Measurements from ENCODE around the gene PDCD4.
"Not testable (repeated sequence)": the region's sequence is repeated elsewhere in the genome, so short reads cannot be mapped to it uniquely, and the experiment has no call there.

PDCD4 gene

DNA sequence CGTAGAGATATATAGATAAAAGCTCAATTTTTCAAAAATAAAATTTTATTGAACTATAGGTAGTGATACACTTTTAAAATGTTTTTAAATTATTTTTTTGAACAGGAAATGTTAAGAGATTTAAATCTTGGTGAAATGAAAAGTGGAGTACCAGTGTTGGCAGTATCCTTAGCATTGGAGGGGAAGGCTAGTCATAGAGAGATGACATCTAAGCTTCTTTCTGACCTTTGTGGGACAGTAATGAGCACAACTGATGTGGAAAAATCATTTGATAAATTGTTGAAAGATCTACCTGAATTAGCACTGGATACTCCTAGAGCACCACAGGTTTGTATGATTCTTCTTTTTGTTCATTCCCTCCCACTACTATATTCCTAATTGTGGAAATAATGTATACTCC is 15.8 kb downstream of the PDCD4 start:
- DNase-seq, result no peak

DNA sequence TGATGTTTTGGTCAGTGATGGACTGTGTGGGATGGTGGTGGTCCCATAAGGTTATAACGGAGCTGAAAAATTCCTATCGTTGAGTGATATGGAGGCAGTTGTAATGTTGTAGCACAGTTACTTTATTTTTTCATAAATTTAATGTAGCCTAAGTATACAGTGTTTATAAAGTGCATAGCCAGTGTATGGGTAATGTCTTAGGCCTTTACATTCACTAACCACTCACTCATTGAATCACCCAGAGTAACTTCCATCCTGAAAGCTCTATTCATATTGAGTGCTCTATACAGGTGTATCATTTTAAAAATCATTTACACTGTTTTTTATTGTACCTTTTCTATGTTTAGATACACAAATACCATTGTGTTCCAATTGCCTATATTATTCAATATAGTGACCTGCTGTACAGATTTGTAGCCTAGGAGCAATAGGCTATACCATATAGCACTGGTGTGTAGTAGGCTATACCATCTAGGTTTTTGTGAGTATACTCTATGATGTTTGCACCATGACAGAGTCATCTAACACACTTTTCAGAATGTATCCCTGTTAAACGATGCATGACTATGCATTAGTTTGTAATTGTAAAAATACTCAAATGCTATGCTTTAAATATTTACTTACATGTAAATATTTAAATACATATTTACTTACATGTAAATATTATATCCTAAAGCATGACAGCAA is 21.0 kb downstream of the PDCD4 start:
- no peak for DNase-seq

DNA sequence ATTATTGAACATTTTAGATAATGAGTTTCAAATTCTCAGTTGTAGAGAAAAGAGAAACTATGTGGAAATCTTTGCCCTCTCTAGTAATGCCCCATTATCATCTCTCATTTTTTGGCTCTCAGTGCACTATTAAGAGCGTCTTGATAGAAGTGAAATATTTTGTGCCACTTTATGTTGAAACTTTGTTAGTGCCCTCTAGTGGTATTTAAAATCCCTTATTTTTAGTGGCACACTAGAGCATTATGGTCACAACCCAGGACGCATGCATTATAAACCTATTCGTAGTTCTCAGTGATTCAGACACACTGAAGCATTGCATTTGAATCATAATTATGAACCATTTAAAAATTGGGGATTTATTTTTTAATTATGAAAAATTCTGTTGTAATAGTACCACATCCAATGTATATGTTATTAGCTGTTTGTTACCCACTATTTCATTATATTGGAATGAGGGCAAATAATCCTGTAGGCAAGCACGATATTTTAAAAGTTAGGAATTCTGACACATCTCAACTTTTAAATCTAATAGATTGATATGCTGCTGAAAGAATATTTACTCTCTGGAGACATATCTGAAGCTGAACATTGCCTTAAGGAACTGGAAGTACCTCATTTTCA is 21.9 kb downstream of the PDCD4 start:
- DNase-seq, result peak in 1 of 2 experiments; percentile 61

DNA sequence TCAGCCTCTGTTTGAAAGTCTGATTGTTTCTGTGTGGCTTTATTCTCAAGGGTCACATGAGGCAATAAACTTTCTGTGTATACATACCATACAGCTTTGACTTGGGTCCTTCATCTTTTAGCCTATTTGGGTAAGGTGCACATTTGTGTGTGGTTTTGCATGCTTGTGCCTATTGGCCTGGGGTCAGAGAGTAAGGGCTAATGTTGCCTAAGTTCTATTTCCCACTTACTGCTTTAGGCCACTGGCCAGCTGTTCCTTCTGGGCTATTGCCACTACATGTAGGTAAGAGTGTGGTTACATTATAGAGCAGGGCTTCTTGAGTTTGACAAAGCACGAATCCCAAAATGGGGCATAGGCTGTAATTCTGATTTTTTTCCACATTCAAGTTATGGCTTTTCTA is 25.5 kb downstream of the PDCD4 start:
- no peak for DNase-seq

DNA sequence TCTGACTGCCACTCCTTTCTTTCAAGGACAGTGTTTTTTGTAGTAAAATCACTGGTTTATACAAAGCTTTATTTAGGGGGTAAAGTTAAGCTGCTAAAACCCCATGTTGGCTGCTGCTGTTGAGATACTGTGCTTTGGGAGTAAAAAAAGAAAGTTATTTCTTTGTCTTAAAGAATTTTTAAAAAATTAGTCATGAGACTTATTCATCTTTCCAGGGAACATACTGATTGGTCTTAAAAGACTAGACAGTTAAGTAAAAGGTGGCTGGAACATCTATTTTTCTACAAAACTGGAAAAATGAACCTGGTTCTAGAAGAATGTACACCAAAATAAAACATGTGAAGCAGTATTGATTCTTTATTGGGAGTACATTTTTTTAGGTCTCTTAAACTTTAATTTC is 26.7 kb downstream of the PDCD4 start:
- DNase-seq, result no peak

DNA sequence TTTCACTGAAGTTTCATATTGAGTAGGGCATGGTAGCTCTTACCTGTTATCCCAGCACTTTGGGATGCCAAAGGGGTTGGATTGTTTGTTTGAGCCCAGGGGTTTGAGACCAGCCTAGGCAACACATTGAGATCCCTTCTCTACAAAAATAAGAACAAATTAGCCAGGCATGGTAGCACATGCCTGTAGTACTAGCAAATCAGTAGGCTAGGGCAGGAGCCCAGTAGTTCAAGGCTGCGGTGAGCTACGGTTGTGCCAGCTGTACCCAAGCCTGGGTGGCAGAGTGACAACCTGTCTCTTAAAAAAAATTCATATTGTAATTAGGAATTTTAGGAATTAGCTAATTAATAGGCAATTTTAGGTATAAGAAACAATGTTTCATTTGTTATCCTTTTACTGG is 29.3 kb downstream of the PDCD4 start:
- no peak for DNase-seq

DNA sequence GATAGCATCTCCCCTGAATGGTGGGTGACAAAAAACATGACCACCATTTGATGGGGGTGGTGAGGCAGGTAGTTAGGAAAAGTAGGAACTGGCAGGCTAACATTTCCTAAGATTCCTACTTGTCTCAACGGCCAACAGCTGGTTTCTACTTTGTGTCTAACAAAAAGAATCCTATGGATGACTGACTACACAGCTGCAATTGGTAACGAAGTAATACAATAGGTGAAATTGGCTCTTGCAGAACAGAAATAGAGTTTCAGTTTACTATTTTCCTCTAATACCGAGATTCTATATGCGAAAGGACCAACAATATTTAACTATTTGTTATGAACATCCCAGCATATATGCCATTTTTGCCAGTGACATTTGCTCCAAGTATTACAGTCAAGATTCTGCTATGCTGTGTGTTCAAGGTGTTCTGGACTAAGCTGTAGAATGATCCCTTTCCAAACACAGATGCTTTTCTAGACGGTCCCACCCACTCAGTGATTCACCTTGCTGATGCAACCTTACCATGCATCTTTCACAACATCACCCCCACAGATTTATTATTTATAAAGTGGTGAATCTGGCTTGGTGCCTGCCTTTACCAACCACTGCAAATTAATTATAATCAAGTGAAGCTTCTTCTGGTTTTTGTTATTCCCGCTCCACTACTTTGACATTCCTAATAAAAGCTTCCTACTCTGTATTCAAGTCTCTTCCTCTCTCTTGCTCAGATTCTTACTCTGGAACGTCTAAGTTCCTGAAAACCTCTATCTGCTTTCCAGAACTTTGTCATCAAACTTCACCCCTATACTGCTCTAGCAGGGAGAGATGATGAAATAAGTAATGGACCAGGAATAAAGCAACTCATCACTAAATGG is 30.5 kb downstream of the PDCD4 start:
- DNase-seq, result no peak

DNA sequence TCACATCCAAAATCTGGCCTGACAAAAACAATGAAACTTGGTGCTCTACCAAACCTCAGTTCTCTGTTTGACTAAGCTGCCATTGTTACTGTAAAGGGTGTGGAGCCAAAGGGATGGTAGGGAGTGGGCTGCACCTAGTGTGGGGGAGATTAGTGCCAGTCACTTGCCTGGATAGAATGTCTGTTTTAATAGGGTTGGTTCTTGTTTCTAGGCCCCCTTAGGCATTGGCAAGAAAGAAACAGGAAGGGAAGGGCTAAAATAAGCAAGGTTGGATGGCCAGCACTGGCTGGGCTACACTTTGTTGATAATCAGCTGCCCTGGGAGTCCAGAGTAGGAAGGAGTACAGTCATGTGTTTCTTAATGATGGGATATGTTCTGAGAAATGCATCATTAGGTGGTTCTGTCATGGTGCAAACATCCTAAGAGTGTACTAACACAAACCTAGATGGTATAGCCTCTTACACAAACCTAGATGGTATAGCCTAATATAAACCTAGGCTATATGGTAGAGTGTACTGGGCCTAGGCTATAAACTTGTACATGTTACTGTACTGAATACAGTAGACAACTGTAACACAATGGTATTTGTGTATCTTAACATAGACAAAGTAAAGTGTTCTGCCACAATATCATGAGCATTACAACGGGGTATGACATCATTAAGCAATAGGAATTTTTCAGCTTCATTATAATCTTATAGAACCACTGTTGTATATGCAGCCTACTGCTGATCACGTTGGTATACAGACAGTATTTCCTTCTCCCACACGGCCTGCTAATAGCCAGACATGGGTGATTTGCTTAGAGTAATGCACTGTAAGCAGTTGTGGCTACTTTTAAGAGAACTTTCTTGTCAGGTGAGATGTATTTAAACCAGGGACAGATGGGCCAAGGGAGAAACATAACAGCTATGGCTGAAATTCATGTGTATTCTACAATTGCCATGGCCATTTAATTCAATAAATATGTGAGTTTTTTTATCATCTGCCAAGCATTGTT is 31.9 kb downstream of the PDCD4 start:
- no peak for DNase-seq

DNA sequence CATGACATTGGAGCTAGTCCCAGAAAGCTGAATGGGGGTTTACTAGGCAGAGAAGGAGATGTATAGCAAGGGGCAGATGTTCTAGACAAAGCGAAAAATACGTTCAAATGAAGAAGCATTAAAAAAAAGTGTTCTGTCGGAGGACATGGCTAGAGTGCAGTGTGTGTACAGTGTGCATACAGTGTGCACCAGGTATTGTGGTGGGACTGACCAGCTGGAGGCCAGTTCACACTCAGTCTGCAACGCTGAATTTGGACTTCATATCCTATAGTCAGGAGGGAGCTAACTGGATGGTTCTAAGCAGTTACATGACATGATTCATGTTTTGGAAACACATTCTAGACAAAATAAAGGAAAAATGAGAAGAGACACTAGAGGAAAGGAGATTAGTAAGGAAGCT is 38.4 kb downstream of the PDCD4 start:
- DNase-seq, result peak in 1 of 2 experiments; percentile 5

DNA sequence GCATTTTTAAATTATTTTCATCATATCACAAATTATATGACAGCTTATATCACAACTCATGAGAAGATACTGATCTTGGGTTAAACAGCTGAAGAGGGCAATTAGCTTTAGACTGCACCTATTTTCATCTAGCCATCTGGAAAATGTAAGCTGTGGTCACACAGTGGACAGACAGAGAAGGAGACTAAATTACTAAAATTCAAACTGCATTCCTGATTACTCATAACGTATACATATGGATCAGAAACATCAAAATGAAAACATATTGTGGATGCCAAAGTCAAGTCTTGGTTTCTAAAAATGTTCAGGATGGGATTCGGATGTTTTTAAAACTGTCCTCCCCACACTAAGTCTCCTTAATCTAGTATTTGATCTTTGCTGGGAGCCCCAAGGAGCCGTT is 40.6 kb downstream of the PDCD4 start:
- DNase-seq, result no peak

DNA sequence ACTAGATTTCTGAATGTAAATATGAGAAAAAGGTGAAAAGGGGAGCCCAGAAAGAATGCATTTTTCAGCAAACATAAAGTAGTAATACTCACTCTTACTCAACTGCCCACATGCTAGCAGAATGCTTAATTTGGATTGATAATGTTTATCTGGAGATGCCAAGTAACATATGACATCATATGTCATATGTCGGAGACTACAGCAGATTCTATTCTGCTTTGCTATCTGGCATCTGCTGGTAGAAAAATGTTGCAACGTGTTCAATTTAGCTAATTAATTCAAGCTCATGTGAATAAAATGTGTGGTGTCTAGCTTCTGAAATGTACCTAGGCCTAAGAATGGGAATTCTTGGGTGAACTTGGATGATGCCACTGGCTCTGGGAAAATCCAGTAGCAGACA is 42.7 kb downstream of the PDCD4 start:
- DNase-seq, result no peak

DNA sequence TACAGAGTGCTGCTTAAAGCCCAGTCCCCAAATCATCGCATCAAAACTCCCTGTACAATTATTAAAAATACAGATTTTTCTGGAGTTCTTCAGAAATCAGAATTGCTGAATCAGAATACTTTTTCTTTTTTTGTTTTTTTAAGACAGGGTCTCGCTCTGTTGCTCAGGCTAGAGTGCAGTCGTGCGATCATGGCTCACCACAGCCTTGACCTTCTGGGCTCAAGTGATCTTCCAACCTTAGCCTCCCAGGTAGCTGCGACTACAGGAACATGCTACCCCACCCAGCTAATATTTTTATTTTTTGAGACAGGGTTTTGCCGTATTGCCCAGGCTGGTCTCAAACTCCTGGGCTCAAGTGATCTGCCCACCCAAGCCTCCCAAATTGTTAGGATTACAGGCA is 43.3 kb downstream of the PDCD4 start:
- DNase-seq, result no peak

DNA sequence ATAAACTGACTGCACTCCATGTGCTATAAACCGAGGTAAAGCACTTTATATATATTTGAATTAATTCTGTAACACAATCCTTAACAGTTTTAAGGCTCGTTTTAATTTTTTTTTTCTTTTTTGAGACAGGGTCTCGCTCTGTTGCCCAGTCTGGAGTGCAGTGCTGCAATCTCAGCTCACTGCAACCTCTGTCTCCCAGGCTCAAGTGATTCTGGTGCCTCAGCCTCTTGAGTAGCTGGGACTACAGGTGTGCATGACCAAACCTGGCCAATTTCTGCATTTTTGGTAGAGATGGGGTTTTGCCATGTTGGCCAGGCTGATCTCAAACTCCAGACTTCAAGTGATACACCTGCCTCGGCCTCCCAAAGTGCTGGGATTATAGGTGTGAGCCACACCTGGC is 43.9 kb downstream of the PDCD4 start:
- DNase-seq, result not testable (repeated sequence)

DNA sequence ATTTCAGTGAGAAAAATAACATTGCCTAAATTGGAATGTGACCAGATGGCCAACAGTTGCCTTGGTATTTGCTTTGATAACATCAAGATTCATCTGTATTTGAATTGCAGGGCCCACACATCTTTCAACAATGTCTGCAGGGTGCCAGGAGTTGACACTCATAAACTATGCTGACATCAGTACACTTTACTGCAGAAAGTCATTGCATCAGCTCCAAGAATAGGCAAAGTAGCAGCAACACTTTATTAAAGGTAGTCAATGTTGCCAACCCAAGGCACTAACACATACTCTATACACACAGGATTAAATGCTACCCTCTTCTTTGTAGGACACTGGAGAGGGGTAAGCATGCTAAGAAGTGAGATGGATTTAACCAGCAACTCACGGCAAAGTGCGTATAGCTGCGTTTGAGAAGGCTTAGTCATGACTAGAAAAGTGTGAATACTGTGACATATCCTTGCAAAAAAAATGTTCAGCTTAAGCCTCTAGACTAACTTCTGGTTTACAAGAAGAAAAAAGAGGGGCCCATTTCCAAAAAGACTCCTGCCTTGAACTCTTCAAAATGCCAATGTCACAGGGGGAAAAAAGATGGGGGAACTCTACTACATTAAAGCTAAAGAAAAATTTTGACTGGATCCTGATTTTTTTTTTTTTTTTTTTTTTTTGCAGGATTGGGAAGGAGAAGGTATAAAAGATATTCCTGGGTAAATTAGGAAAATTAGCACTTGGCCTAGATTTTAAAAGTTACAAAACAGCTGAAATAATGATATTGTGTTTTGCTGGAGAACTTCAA is 45.0 kb downstream of the PDCD4 start:
- peak in 1 of 2 experiments; percentile 24 for DNase-seq

DNA sequence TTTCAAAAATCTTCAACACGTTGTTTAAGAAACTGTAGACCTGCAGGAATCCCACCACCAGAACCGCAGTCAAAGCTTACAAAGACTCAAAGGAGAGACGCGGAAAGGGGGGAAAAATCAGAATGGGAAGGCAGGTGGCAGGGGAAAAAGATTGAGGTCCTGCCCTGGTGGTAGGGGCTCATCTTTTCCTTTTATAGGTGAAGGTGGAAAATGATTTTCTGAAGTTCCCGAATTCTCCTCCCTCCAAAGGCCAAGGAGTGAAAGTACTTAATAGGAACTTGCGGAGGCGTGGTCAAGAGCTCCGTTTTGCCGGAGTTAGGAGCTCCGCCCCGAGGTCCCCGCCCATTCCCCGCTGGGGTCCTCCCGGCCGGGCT is 46.5 kb downstream of the PDCD4 start:
- peak; percentile 53 to 89 for DNase-seq

DNA sequence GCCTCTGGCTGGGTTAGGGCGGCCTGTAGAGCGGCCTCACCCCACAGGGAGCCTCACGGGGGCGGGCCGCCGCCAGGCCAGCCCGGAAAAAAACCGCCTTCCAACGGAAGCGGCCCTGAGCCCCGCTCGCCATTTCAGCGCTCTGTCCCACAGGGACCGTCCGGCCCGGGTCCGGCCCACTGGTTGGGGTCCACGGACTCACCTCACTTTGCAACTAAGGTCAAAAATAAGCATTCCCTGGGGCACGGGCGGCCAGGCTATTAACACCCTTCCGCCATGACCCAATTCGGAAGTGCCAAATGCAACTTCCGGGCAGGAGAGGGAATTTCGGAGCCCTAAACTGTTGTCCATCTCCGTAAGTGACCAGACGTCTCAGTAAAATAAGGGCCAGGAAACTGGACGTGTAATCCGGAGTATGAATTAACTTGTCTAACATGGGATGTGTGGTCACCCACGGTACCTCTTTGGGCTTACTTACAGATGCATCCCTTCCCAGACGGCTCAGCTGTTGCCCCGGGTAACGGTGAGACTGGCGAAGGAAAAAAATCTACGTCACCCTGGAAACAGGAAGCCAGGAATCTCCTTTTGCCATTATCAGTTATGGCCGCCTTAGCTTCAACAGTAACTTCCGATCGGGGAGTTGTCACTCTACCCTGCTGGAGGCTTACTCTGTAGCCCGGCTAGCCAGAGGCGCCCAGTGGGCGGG is 47.1 kb downstream of the PDCD4 start, which contains the start of gene BBIP1:
BBIP1 (minus strand) TSS at position 538 of the 706 bp plus-strand sequence. CDS start 1,023 bp downstream, outside the sequence.
- peak; percentile 91 to 97 for DNase-seq

DNA sequence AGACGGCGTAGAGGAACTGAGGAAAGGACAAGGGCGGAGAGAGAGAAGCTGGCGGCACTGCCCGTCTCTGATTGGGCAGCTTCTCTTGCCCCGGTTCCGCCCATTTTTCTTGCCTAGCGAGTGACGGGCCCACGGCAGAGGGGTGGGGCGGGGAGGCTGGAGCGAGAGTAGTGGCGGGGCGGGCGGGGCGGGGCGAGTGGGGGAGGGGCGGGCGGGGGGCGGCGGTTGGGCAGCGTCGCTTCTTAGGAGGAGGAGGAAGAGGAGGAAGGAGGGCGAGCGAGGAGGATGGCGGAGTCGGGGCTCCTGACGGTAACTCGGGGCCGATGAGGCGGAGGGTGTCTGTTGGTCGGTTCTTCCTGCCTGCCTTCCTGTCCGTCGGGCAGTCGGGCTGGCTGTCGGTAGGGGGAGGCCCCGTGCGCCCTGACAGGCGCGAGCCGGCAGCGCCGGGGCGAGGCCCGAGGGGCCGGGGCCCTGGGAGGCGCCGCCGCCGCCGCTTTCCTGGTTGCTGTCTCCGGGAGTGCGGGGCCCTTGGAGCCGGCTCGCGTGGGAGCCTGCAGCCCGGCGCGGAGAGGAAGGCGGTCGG is 47.7 kb downstream of the PDCD4 start, which contains the start of gene SHOC2:
SHOC2 (plus strand) TSS at position 256 of the 583 bp plus-strand sequence. CDS start 44,755 bp downstream, outside the sequence.
- DNase-seq, result peak; percentile 40 to 71

DNA sequence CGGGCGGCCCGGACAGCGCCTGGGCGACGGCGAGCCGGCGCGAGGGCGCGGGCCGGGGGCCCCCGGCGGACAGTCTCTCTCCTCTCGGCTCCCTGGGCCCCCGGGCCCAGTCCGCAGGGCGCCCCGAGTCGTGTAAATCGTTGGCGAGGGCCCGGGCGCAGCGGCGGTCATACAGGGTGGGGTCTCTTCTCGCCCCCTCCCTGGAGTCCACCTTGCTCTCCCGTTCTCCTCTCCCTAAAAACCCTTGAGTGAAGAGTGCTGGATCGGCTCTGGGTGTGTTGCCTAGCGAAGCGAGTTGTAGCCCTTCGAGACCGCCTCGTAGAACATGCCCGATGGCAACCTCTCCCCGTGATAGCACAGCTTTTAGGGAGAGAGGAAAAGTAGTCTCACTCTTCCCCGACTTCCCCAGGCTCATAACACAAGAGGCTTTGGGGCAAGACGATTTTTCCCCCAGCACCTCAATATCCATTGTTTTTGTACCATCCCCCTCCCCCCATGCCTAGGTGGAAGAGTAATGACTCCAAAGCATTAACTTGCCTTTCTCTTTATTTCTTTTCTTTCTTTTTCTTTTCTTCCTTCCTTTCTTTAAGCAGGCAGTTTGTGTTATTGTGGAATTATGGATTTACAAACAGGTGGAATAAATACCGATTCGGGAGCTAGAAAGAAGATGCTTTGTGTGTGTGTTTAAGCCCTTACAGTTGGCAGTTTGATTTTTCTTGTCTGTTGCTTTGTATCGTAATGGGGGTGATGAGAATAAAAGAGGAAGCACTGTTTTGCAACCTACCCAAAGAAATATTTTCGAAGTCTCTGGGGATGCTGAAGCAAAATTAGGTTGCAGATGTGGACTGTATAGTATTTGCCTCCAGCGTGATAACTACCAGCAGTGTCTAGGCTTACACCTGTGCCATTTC is 48.5 kb downstream of the PDCD4 start:
- DNase-seq, result peak in 1 of 2 experiments; percentile 27

DNA sequence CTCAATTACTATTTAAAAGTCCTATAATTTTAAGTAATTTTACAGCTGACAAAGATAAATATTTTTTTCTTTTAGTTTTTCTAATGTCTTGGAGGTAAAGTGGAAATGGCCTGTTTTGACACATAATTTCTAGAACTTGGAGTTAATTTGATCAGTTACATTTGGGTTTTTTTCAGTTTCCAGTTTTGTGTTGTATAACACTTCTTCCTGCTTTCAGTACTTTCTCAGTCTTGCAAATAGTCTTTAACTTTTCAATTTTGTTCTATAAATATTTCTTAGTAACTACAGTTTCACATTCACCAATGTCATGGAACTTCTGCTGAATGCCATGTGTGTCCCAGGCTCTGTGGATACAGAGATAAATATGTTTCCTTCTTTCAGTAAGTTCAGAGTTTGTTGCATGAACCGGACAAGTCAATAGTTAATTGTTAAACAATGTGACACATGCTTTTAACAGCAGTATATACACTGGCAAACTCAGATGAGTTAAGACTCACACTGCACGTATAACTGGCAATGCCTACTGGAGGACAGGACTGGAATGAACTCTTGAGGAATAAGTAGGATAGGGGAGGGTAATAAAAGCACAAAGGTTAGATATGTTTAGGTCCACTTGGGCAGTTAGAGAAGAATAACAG is 52.2 kb downstream of the PDCD4 start:
- no peak for DNase-seq

Measured in NCI-H446 (cell line).